Measurements from ENCODE around the gene FSCN2. TPM values are rescaled to one million over a fixed set of nuclear protein-coding genes. Genes with fewer than 3 reads are reported as not detected.

The FSCN2 gene
- total RNA-seq, 1 experiment from 2014 or later = 1.6 TPM

- no CpG with 5 or more reads among the region's 26 CpGs for WGBS (ENCODE audit: extremely low coverage, insufficient read length, low lambda C conversion rate)
- Histone ChIP-seq H3K79me1 (ENCODE audit: insufficient read depth, low read depth, low read length, poor library complexity, severe bottlenecking) (no peaks in the 10 kb centered on the region), H3K79me2 (ENCODE audit: insufficient read depth, low read length) (no peaks in the 10 kb centered on the region), H3K4ac (ENCODE audit: low read depth, low read length) (no peak overlapping the region), H3K23ac (ENCODE audit: insufficient read length, low read depth, low read length) (no peak overlapping the region), H3K56ac (ENCODE audit: insufficient read length, low read depth, low read length) (no peak overlapping the region), H2AK5ac (ENCODE audit: insufficient read length, low read length) (no peak overlapping the region), H2AFZ (ENCODE audit: low read length) (no peak overlapping the region), H4K5ac (ENCODE audit: insufficient read length, low read depth, low read length) (no peak overlapping the region), H3K14ac (ENCODE audit: insufficient read depth, low read length) (no peak overlapping the region), H3K4me1 (ENCODE audit: insufficient read depth, low read length) (no peaks in the 10 kb centered on the region), H4K8ac (replicated peaks; ENCODE audit: insufficient read length, low read depth, low read length) (no peak overlapping the region), H2BK120ac (ENCODE audit: low read depth, low read length, poor library complexity, severe bottlenecking) (no peak overlapping the region), H2BK5ac (ENCODE audit: insufficient read length, low read length) (no peak overlapping the region), H2BK15ac (ENCODE audit: low read depth, low read length) (no peak overlapping the region), H4K20me1 (ENCODE audit: control insufficient read depth, insufficient read depth, insufficient read length) (peaks cover 4% of the 10 kb centered on the region), H3K18ac (ENCODE audit: insufficient read length, low read depth, low read length) (no peak overlapping the region), H3K27me3 (ENCODE audit: insufficient read depth, low read length) (peaks cover 7% of the 10 kb centered on the region; the same call in 1 of the 2 replicates), H4K91ac (ENCODE audit: insufficient read length, low read depth, low read length) (no peak overlapping the region), H2BK12ac (ENCODE audit: insufficient read length, low read depth, low read length) (no peak overlapping the region), H3K23me2 (ENCODE audit: insufficient read length, low read depth, low read length, poor library complexity, severe bottlenecking) (peaks cover 5% of the 10 kb centered on the region), H3K4me2 (ENCODE audit: insufficient read depth, insufficient read length, low read length) (no peak overlapping the region), H3K9ac (ENCODE audit: extremely low read depth, insufficient read length, low read length) (no peak overlapping the region), H2BK20ac (ENCODE audit: low read depth, low read length, poor library complexity, severe bottlenecking) (no peak overlapping the region), H3K9me3 (ENCODE audit: control insufficient read depth, low read depth, low read length) (no peaks in the 10 kb centered on the region), H3K27ac (ENCODE audit: insufficient read length, low read depth, low read length) (no peak overlapping the region), H3T11ph (ENCODE audit: low read length) (no peak overlapping the region)
- Mint-ChIP-seq H3K36me3 (ENCODE audit: insufficient read depth in 1 of 3, low read depth in 3 of 3) (peaks cover 5 to 19% (median 10%) of the 10 kb centered on the region in 3 experiments; a peak in 6 of 7 replicates), H3K27ac (peak overlapping the region in 1 of 3 experiments; percentile 77; a peak in 3 of 7 replicates), H3K4me1 (0 out of 4 replicates have a peak, but pooled peaks cover 5 to 7% of the 10 kb centered on the region in 2 experiments), H3K9me3 (no peaks in the 10 kb centered on the region; a peak in 1 of 5 replicates), H3K27me3 (ENCODE audit: low read depth) (peaks cover 27% of the 10 kb centered on the region), H3K4me3 (no peak overlapping the region)
- TF ChIP-seq CTCF (conservative IDR thresholded peaks at IDR 0.05) = 0 out of 3 replicates have a peak, but pooled peaks have one; percentile 0
- no peak for DNase-seq
Measured at GRCh38 chr17:81537856-81538555, 9.8 kb downstream of the FSCN2 start.
